MM.1S (cell line): ENCODE data around the gene CD82.

Experiments
- CTCF ChIP-seq: fragments of 300-600 bp; sonication (generic); IDR thresholded peaks from 2 replicates; pipeline ENCODE4 v1.5.1; 2016; ENCODE audit warnings: antibody characterized with exemption, low read length, mixed read lengths
- EZH2 ChIP-seq: fragments of 300-600 bp; sonication (generic); optimal IDR thresholded peaks from 2 replicates; pipeline ENCODE3; 2017; ENCODE audit warnings: low read depth, mild to moderate bottlenecking, antibody characterized with exemption, low read length, mixed read lengths

- TF ChIP-seq CTCF (no peak), EZH2 (no peak)
These were observed 41.1 kb upstream of the CD82 start for GRCh38 chr11:44524346-44524745.
